Measurements from ENCODE around the gene PIH1D1. TPM values are rescaled to one million over a fixed set of nuclear protein-coding genes. Genes with fewer than 3 reads are reported as not detected.

PIH1D1 gene
- total RNA-seq, 2 experiments from 2014 or later: 145 to 151 TPM

- ChIA-PET POLR2A (interaction anchor here (5.7 kb wide), 1 partner anchor 15 kb away, joined by 120 read pairs; the partner anchor contains the start of gene FLT3LG), CTCF (interaction anchor here (1.0 to 1.5 kb wide), 2 partner anchors 15 to 18 kb away, joined by 3 to 4 read pairs; partner anchors contain the start of gene FLT3LG)
- Histone ChIP-seq H3K4me1 (ENCODE audit: insufficient read depth, low read length) (peaks cover 60% of the 10 kb centered on the region), H3K36me3 (ENCODE audit: insufficient read depth, low read length) (peaks cover 28% of the 10 kb centered on the region), H3K27me3 (ENCODE audit: control insufficient read depth in 1 of 2, insufficient read depth in 2 of 2, low read length in 2 of 2) (no peaks in the 10 kb centered on the region), H3K4me3 (ENCODE audit: low read length) (no peak overlapping the region), H3K27ac (ENCODE audit: low read depth in 1 of 2, low read length in 2 of 2) (no peak overlapping the region), H3K9me3 (ENCODE audit: control insufficient read depth in 1 of 2, insufficient read depth in 1 of 2, low read length in 2 of 2) (no peaks in the 10 kb centered on the region)
- no peak for TF ChIP-seq CTCF (IDR thresholded peaks at IDR 0.05)
- H3K9me3 Mint-ChIP-seq: no peaks in the 10 kb centered on the region
- H3K4me3 Mint-ChIP-seq: peak overlapping the region; percentile 38
- H3K36me3 Mint-ChIP-seq (ENCODE audit: low read depth): peaks cover 54% of the 10 kb centered on the region
- DNase-seq: no peak
- H3K27me3 Mint-ChIP-seq: no peaks in the 10 kb centered on the region
- no peak for ATAC-seq (ENCODE audit: poor library complexity)
- H3K4me1 Mint-ChIP-seq (ENCODE audit: low read depth): peaks cover 40% of the 10 kb centered on the region
- intact Hi-C loops (cut with DNase I, micrococcal nuclease): no loop called here
- peak overlapping the region; percentile 69 for H3K27ac Mint-ChIP-seq
Measured at GRCh38 chr19:49455773-49456172, 4.2 kb upstream of the PIH1D1 start.

- peak overlapping the region; percentile 93 for H3K4me3 Mint-ChIP-seq
- Histone ChIP-seq H3K27me3 (ENCODE audit: control insufficient read depth in 1 of 2, insufficient read depth in 2 of 2, low read length in 2 of 2) (no peaks in the 10 kb centered on the region), H3K9me3 (ENCODE audit: control insufficient read depth in 1 of 2, insufficient read depth in 1 of 2, low read length in 2 of 2) (no peaks in the 10 kb centered on the region), H3K27ac (ENCODE audit: low read depth in 1 of 2, low read length in 2 of 2) (peak overlapping the region; percentile 93 to 97), H3K4me1 (ENCODE audit: insufficient read depth, low read length) (peaks cover 70% of the 10 kb centered on the region), H3K36me3 (ENCODE audit: insufficient read depth, low read length) (peaks cover 22% of the 10 kb centered on the region), H3K4me3 (ENCODE audit: low read length) (peak overlapping the region; percentile 71)
- peak; percentile 0 for ATAC-seq (ENCODE audit: poor library complexity)
- H3K27me3 Mint-ChIP-seq: no peaks in the 10 kb centered on the region
- no peaks in the 10 kb centered on the region for H3K9me3 Mint-ChIP-seq
- peaks cover 53% of the 10 kb centered on the region for H3K36me3 Mint-ChIP-seq (ENCODE audit: low read depth)
- intact Hi-C loops (cut with DNase I, micrococcal nuclease): loop anchor here (1.0 to 2.0 kb wide), 6 partner anchors 15 to 43 kb away; partner anchors contain the start of genes RPS11 (in 2 of the 2), FLT3LG (in 1 of the 2) and RPL13A (in 1 of the 2)
- DNase-seq: peak in 3 of 14 experiments; percentile 51 to 64 (median 55)
- POLR2A ChIA-PET: interaction anchor here (0.6 to 5.7 kb wide), 20 partner anchors 12 to 228 kb away, joined by 3 to 120 read pairs (median 4); partner anchors contain the start of genes FLT3LG, KASH5, PRMT1 and RPL13A
- peak overlapping the region; percentile 98 for H3K27ac Mint-ChIP-seq
- CTCF ChIA-PET: interaction anchor here (1.2 to 3.8 kb wide), 4 partner anchors 17 to 116 kb away, joined by 5 to 24 read pairs (median 6); partner anchors contain the start of gene FLT3LG
- no peak for TF ChIP-seq CTCF (IDR thresholded peaks at IDR 0.05)
- H3K4me1 Mint-ChIP-seq (ENCODE audit: low read depth): peaks cover 49% of the 10 kb centered on the region
Measured at GRCh38 chr19:49453757-49454240, 2.2 kb upstream of the PIH1D1 start.

- ATAC-seq (ENCODE audit: poor library complexity) (peak; percentile 84), DNase-seq (peak; percentile 95 to 99 (median 97))
- peak within 1 kb of the TSS; percentile 71 for H3K4me3 ChIP-seq (ENCODE audit: low read length)
- peaks cover 68% of the 10 kb centered on the region for H3K4me1 ChIP-seq (ENCODE audit: insufficient read depth, low read length)
- ChIA-PET CTCF (interaction anchor here (1.2 to 3.9 kb wide), 5 partner anchors 17 to 117 kb away, joined by 5 to 24 read pairs (median 6); partner anchors contain the start of gene FLT3LG), POLR2A (interaction anchor here (0.6 to 5.7 kb wide), 20 partner anchors 11 to 227 kb away, joined by 3 to 120 read pairs (median 4); partner anchors contain the start of genes FLT3LG, KASH5, PRMT1 and RPL13A)
- no peaks in the 10 kb centered on the region for H3K9me3 Mint-ChIP-seq
- H3K27me3 ChIP-seq (ENCODE audit: control insufficient read depth in 1 of 2, insufficient read depth in 2 of 2, low read length in 2 of 2): no peaks in the 10 kb centered on the region
- intact Hi-C loops (cut with DNase I, micrococcal nuclease): loop anchor here (1.0 to 2.0 kb wide), 5 partner anchors 16 to 44 kb away; partner anchors contain the start of genes RPS11 (in 2 of the 2), FLT3LG (in 1 of the 2) and RPL13A (in 1 of the 2)
- H3K36me3 Mint-ChIP-seq (ENCODE audit: low read depth): peaks cover 59% of the 10 kb centered on the region
- H3K9me3 ChIP-seq (ENCODE audit: control insufficient read depth in 1 of 2, insufficient read depth in 1 of 2, low read length in 2 of 2): no peaks in the 10 kb centered on the region
- peak within 1 kb of the TSS; percentile 98 for H3K27ac Mint-ChIP-seq
- peak within 1 kb of the TSS; percentile 94 for H3K4me3 Mint-ChIP-seq
- peaks cover 53% of the 10 kb centered on the region for H3K4me1 Mint-ChIP-seq (ENCODE audit: low read depth)
- no peaks in the 10 kb centered on the region for H3K27me3 Mint-ChIP-seq
- no peak for TF ChIP-seq CTCF (IDR thresholded peaks at IDR 0.05)
- H3K36me3 ChIP-seq (ENCODE audit: insufficient read depth, low read length): peaks cover 26% of the 10 kb centered on the region
- peak within 1 kb of the TSS; percentile 93 to 97 for H3K27ac ChIP-seq (ENCODE audit: low read depth in 1 of 2, low read length in 2 of 2)
Measured at GRCh38 chr19:49453013-49453756, 1.6 kb upstream of the PIH1D1 start, which contains the start of gene ALDH16A1. ALDH16A1 (plus strand) TSS chr19:49453225; CDS start chr19:49453332, 107 bp downstream.

Data from CD4-positive, alpha-beta T cell (primary cell).